ENCODE results near the gene RPL3. TPM values are rescaled to one million over a fixed set of nuclear protein-coding genes. Genes with fewer than 3 reads are reported as not detected.
A peak's percentile ranks its signal among the peaks of the same experiment; 100 is the strongest.

The RPL3 gene
- total and polyA plus RNA-seq, 5 experiments from 2014 or later, result 3,621 to 5,383 (median 4,219) TPM

DNA sequence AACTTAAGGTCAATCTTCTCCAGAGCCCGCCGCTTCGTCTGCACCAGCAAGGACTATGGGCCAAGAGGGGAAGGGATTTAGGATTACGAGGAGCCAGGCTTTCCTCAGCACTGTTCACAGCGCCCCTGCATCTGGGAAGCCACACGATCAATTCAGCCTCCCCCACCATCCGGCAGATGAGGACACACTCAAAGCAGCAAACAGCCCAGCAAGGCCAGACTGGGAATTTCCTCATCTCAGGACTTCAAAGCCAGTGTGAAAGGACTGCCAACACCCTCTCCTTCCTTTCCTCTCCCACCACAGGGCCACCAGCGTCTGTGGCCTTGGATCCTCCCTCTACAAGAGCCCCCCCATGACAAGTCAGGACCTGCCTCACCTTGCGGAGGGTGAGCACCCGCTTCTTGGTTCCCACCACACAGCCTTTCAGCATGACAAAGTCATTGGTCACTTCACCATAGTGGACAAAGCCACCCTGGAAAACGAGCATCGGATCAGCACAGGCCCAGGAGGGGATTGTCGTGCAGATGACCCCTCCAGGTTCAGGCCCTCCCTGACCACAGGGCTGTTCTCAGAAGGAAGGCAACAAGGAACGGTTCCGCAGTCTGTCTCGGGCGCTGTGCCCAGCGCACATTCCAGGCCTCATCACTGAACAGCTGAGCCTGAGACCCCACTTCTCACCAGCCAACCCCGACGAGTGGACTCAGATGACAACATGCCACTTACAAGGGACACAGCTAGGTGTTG is 6.0 kb downstream of the RPL3 start:
- POLR2A ChIA-PET, result interaction anchor here (0.5 to 7.3 kb wide), 4 partner anchors 71 to 142 kb away, joined by 3 to 231 read pairs (median 70); partner anchors contain the start of gene PDGFB
- Mint-ChIP-seq H3K9me3 (no peaks in the 10 kb centered on the region), H3K36me3 (peaks cover 0 to 73% (median 11%) of the 10 kb centered on the region in 3 donors), H3K27ac (peak overlapping the region in 5 of 10 donors; percentile 12 to 75 (median 35)), H3K27me3 (no peaks in the 10 kb centered on the region), H3K4me3 (no peak overlapping the region), H3K4me1 (peaks cover 16 to 67% (median 48%) of the 10 kb centered on the region in 4 donors)
- DNase-seq (no peak), ATAC-seq (no peak)

- Mint-ChIP-seq H3K36me3 (peaks cover 0 to 63% (median 11%) of the 10 kb centered on the region in 3 donors), H3K4me1 (peaks cover 8 to 57% (median 37%) of the 10 kb centered on the region in 4 donors), H3K27me3 (no peaks in the 10 kb centered on the region), H3K9me3 (no peaks in the 10 kb centered on the region), H3K27ac (peak overlapping the region in 2 of 10 donors; percentile 66 to 81), H3K4me3 (no peak overlapping the region)
- POLR2A ChIA-PET, result interaction anchor here (1.1 to 4.5 kb wide), 3 partner anchors 7 to 150 kb away, joined by 3 to 62 read pairs (median 17); partner anchors contain the start of gene RPL3
- DNase-seq (no peak), ATAC-seq (no peak)
Observed at GRCh38 chr22:39312410-39312809, 7.0 kb downstream of the RPL3 start.

GRCh38 chr22:39311592-39312400 is 7.6 kb downstream of the RPL3 start:
- POLR2A ChIA-PET, result interaction anchor here (0.7 to 4.5 kb wide), 4 partner anchors 8 to 163 kb away, joined by 3 to 62 read pairs (median 10); partner anchors contain the start of gene RPL3
- Mint-ChIP-seq H3K36me3 (peaks cover 0 to 57% (median 5%) of the 10 kb centered on the region in 3 donors), H3K27me3 (no peaks in the 10 kb centered on the region), H3K9me3 (no peaks in the 10 kb centered on the region), H3K4me3 (no peak overlapping the region), H3K4me1 (peaks cover 6 to 50% (median 32%) of the 10 kb centered on the region in 4 donors), H3K27ac (peak overlapping the region in 6 of 10 donors; percentile 16 to 81 (median 38))
- ATAC-seq, result no peak
- no peak for DNase-seq

DNA sequence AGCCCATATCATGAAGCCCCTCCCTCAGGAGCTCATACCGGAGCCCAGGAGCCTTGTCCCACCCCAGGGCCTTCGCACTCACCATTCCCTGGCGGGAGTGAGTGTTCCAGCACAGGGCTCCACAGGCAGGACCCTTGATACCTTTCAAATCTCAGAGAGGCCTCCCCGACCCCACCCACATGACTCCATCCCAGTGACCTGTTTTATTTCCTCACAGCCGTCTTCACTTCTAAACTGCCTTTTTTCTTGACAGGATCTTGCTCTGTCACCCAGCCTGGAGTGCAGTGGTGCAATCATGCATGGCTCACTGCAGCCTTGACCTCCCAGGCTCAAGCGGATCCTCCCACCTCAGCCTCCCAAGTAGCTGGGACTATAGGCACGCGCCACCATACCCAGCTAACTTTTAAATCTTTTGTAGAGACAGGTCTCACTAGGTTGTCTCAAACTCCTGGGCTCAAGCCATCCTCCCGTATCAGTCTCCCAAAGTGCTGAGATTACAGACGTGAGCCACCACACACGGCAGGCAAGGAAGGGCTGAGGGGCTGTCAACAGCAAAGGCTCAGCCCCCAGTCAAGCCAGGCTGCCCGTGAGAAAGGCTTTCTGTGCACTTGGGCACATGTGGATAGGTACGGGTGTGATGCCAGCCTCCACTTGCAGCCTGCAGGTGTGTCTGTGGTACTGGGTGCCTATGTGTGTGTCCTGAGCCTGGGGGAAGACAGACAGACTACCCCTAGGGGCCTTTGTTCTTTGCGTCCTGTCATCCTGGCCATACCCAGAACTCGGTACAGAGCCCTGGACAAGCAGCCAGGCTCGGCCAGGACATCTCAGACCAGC is 9.3 kb downstream of the RPL3 start:
- Mint-ChIP-seq H3K27me3 (no peaks in the 10 kb centered on the region), H3K4me1 (peaks cover 5 to 36% (median 23%) of the 10 kb centered on the region in 4 donors), H3K4me3 (peak overlapping the region in 1 of 10 donors; percentile 70), H3K27ac (peak overlapping the region in 4 of 10 donors; percentile 17 to 76 (median 47)), H3K9me3 (no peaks in the 10 kb centered on the region), H3K36me3 (peaks cover 0 to 40% (median 0%) of the 10 kb centered on the region in 3 donors)
- no peak for DNase-seq
- no peak for ATAC-seq
- POLR2A ChIA-PET, result interaction anchor here (0.5 to 4.5 kb wide), 6 partner anchors 9 to 163 kb away, joined by 3 to 62 read pairs (median 8); partner anchors contain the start of genes CBX7 and RPL3

GRCh38 chr22:39309364-39309861 is 10.0 kb downstream of the RPL3 start:
- Mint-ChIP-seq H3K4me3 (no peak overlapping the region), H3K36me3 (peaks cover 0 to 34% (median 0%) of the 10 kb centered on the region in 3 donors), H3K4me1 (peaks cover 5 to 32% (median 17%) of the 10 kb centered on the region in 4 donors), H3K27ac (peak overlapping the region in 5 of 10 donors; percentile 2 to 67 (median 62)), H3K27me3 (no peaks in the 10 kb centered on the region), H3K9me3 (no peaks in the 10 kb centered on the region)
- ATAC-seq (no peak), DNase-seq (no peak)
- POLR2A ChIA-PET, result interaction anchor here (0.5 to 4.5 kb wide), 5 partner anchors 10 to 156 kb away, joined by 3 to 62 read pairs (median 3); partner anchors contain the start of genes CBX7 and RPL3

DNA sequence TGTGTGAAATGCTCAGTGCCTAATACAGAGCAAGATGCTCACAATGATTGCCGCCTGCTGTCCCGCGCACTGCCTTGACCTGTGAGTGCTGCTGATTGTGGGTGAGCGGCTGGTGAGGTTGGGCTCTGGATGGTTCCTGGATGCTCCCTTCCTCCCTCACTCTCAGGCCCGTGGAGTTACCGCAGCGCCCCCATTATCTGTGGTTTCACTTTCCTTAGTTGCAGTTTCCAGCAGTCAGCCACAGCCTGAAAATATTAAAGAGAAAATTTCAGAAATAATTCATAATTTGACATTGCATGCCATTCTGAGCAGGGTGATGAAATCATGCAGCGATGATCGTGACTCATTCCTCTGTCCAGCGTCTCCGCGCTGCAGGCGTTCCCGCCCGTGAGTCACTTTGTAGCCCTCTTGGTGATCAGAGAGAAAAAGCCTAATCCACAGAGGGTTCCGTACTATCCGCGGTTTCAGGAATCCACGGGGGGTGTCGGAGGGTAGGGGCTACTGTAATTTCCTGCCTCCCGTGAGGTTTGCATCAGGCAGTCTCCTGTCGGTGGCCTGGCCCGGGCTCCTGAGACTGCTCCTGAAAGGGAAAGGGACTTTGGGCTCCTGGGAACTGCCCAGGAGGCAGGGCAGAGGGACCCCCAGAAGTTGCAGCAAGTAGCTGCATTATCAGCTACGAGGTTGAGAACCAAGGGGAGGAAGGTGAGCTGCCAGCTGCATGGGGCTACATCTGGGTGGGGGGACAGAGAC is 10.6 kb downstream of the RPL3 start:
- Mint-ChIP-seq H3K4me1 (peaks cover 5 to 27% (median 16%) of the 10 kb centered on the region in 4 donors), H3K9me3 (no peaks in the 10 kb centered on the region), H3K27ac (peak overlapping the region in 8 of 10 donors; percentile 2 to 74 (median 44)), H3K36me3 (peaks cover 0 to 27% (median 0%) of the 10 kb centered on the region in 3 donors), H3K4me3 (peak overlapping the region in 1 of 10 donors; percentile 5), H3K27me3 (no peaks in the 10 kb centered on the region)
- DNase-seq, result no peak
- POLR2A ChIA-PET, result interaction anchor here (0.7 to 4.5 kb wide), 5 partner anchors 9 to 156 kb away, joined by 3 to 62 read pairs (median 4); partner anchors contain the start of genes CBX7 and RPL3
- ATAC-seq, result no peak

DNA sequence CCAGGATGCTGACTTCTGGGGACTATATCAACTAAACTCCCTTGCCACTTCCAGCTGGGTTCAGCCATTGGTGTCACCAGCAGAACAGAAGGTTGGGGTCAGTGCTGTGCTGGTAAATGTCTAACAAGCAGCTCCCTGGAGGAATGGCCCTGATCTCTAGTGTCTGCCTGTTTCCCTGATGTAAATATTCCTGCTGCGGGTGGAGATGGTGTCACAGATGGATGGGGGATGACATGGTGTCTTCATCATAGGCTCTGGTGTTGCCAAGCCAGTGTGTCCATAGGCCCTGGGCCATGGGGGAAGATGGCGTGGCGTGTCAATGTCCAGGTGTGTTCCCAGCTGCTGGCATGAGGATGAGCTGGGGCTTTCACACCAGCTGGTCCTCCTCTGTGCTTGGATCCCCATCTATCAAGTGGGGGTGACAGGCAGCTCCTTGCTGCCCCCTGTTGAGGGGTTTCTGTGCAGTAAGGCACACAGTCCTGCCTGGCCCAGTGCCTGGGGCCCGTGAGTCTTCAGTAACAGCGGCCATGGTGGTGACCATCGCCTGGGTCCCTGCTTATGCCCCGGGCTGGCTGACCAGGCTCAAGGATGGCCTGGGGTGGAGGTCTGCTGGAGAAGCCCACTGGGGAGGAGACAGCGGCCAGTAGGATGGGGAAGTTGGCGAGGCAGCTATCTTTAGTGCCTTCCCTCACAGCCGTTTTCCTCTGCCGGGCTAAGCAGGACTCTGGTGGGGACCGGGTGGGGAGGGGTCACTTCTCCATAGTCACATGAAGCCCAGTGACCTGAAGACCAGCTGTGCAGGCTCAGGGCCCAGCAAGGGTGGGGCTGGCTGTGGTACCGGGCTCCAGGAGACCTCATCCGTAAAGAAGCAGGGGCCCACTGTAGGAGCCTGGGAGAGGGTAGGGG is 12.7 kb downstream of the RPL3 start:
- Mint-ChIP-seq H3K4me1 (peaks cover 8 to 18% (median 12%) of the 10 kb centered on the region in 4 donors), H3K27me3 (no peaks in the 10 kb centered on the region), H3K9me3 (no peaks in the 10 kb centered on the region), H3K36me3 (peaks cover 0 to 8% (median 0%) of the 10 kb centered on the region in 3 donors), H3K4me3 (no peak overlapping the region), H3K27ac (peak overlapping the region in 5 of 10 donors; percentile 23 to 57 (median 40))
- ATAC-seq, result peak; percentile 62 to 72
- peak in 9 of 10 donors; percentile 31 to 78 (median 47) for DNase-seq
- POLR2A ChIA-PET, result interaction anchor here (0.5 to 1.7 kb wide), 8 partner anchors 8 to 472 kb away, joined by 3 to 22 read pairs (median 4); partner anchors contain the start of gene RPL3

DNA sequence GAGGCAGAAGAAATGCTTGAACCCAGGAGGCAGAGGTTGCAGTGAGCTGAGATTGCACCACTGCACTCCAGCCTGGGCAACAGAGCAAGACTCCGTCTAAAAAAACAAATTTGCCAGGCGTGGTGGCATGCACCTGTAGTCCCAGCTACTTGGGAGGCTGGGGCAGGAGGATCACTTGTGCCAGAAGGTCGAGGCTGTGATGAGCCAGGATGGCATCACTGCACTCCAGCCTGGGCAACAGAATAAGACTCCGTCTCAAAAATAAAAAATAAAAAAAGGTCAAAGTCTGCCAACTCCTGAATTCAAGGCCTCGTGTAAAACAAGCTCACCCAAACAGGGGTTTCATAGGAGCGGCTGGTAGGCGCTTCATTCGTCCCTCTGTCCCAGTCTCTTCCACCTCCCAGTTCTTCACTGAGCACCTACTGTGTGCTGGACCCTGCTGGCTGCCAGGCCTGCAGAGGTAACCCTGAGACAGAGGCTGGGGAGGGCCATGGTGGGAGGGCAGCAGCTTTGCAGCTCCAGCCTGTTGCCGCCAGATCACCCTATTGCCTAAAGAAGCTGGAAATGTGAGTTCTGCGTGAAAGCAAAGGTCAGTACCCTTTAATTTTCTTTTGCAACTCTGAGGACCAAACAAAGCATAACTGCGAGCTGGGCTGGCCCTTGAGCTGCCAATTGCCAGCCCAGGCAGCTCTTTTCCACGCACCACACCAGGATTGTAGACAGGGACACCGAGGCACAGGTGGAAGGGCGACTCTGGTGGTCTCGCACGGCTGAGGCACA is 15.3 kb downstream of the RPL3 start:
- H3K27me3 Mint-ChIP-seq, result peaks cover 2 to 22% (median 13%) of the 10 kb centered on the region in 5 donors
- peak overlapping the region in 1 of 10 donors; percentile 31 for H3K27ac Mint-ChIP-seq
- H3K4me1 Mint-ChIP-seq, result peaks cover 10 to 29% (median 13%) of the 10 kb centered on the region in 4 donors
- DNase-seq, result no peak
- H3K36me3 Mint-ChIP-seq, result no peaks in the 10 kb centered on the region
- H3K9me3 Mint-ChIP-seq, result no peaks in the 10 kb centered on the region
- POLR2A ChIA-PET, result interaction anchor here (1.6 to 2.0 kb wide), 2 partner anchors 15 to 134 kb away, joined by 6 to 7 read pairs; partner anchors contain the start of gene RPL3
- ATAC-seq, result no peak
- no peak overlapping the region for H3K4me3 Mint-ChIP-seq

DNA sequence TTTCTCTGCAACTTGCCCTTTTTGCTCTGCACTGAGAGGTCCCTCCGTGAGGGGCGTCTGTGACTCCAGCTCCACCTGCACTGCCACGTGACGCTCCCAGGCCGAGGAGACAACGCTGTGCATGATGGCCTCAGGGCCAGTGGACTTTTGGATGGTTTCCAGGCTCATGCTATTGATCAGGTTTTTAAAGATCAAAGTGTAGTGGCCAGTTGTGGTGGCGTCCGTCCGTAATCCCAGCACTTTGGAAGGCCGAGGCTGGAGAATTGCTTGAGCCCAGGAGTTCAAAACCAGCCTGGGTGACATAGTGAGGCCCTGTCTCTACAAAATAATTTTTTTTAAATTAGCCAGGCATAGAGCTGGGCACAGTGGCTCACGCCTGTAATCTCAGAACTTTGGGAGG is 16.1 kb downstream of the RPL3 start:
- Mint-ChIP-seq H3K27ac (no peak overlapping the region), H3K36me3 (no peaks in the 10 kb centered on the region), H3K4me3 (no peak overlapping the region), H3K4me1 (peaks cover 10 to 24% (median 12%) of the 10 kb centered on the region in 4 donors), H3K9me3 (no peaks in the 10 kb centered on the region), H3K27me3 (peaks cover 2 to 26% (median 13%) of the 10 kb centered on the region in 5 donors)
- POLR2A ChIA-PET, result interaction anchor here (2.0 kb wide), 1 partner anchor 16 kb away, joined by 6 read pairs; the partner anchor contains the start of gene RPL3
- ATAC-seq (no peak), DNase-seq (no peak)

Data from naive thymus-derived CD8-positive, alpha-beta T cell (primary cell).